Loucy (cell line): Measurements from ENCODE around the gene GNB1L.

ENCODE experiments used
- CTCF ChIP-seq: fragments of 200-600 bp; sonication (generic); conservative IDR thresholded peaks from 2 replicates; pipeline ENCODE4 v1.5.1; 2014; ENCODE audit warnings: mild to moderate bottlenecking, antibody characterized with exemption, low read length
- EZH2phosphoT487 ChIP-seq: fragments of 200-600 bp; IDR thresholded peaks from 2 replicates; pipeline ENCODE4 v1.6.1; 2018; ENCODE audit warnings: antibody characterized with exemption, mild to moderate bottlenecking, moderate library complexity, borderline replicate concordance

DNA sequence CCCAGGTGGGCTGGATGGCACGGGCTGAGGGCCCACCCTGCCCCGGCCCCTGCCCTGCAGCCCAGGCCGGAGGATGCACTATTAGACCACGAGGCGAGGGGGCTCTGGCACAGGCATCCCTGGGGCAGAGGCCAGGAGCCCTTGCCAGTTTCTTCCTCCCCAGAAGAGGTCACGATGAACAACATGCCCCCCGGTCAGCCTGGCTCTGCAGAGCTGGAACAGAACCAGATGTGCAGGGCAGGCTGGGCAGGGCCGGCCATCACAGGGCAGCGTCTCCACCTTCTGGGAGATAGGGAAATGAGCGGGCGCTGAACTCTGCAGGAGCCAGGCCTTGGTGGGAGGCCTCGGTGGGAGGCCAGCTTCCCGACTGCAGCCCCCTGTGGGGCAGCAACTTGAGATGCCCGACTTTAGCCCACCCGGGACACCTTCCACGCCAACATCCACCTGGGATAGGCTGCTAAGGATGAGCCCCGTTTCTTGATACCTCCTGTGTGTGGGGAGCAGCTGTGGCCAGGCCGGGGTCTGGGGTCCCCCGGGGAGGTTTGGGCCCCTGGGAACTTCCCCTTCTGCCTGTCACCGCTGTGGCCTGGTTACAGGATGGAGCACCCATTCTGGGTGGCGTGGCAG lies 21.8 kb upstream of the GNB1L start:
- TF ChIP-seq CTCF (no peak), EZH2phosphoT487 (no peak)
